ENCODE measurements around the gene MEIS1. TPM values are rescaled to one million over a fixed set of nuclear protein-coding genes. Genes with fewer than 3 reads are reported as not detected.

MEIS1 gene
- total and polyA plus RNA-seq, 2 of the 8 experiments (the other 6 are each of a cell fraction or from before 2014, with no cell fraction given): 0.17 to 1.2 TPM

- TF ChIP-seq MAX (IDR thresholded peaks at IDR 0.05): no peak
- no peak for TF ChIP-seq TBP (IDR thresholded peaks at IDR 0.05; ENCODE audit: low read depth, low read length)
- no peak for TF ChIP-seq TEAD4 (IDR thresholded peaks at IDR 0.05; ENCODE audit: low read depth, low read length)
These were observed 11.4 kb upstream of the MEIS1 start (continued) for GRCh38 chr2:66423391-66424124.

Data from H1 (cell line).